ENCODE measurements around the gene ATG101. TPM values are rescaled to one million over a fixed set of nuclear protein-coding genes. Genes with fewer than 3 reads are reported as not detected.

Gene ATG101
- total and polyA plus RNA-seq, 4 donors = 22.1 to 64.3 (median 36.7) TPM

- H3K9ac ChIP-seq (ENCODE audit: insufficient read depth in 1 of 2, low read length in 2 of 2) = no peak overlapping the region
- DNase-seq = no peak
Measured at GRCh38 chr12:52054231-52054832, 15.4 kb upstream of the ATG101 start.

DNA sequence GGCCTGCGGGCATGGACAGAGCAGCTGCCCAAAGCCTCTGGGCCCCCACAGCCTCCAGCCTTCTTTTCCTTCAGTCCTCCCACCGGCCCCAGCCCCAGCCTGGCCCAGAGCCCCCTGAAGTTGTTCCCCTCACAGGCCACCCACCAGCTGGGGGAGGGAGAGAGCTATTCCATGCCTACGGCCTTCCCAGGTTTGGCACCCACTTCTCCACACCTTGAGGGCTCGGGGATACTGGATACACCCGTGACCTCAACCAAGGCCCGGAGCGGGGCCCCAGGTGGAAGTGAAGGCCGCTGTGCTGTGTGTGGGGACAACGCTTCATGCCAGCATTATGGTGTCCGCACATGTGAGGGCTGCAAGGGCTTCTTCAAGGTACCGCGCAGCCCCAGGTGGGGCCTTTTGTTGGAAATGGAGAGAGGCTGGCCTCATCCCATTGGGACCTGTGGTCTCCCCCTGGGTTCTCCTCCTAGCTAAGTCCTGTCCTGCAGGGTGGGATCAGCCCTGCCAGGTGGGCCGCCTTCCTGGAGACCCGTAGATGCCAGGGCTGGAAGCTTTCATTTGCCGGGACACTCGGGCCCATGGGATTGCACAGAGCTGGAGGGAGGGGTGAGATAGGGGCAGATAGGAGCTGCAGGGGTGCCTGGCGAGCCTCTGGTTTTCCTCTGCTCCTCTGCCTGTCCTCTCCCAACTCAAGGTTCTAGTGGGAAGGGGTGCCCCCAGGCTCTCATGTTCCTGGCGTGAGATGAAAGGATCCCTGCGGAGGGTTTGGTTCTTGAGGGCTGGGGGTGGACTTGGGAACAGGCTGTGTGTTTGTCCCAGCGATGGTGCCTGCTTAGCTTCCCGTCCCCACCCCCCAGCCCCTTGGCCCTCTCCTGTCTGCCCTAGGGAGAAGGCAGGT, 14.7 kb upstream of the ATG101 start:
- H3K36me3 ChIP-seq (ENCODE audit: control insufficient read depth in 4 of 4, insufficient read depth in 4 of 4, low read length in 4 of 4) = peaks cover 3 to 40% (median 11%) of the 10 kb centered on the region in 4 donors
- H3K4me1 ChIP-seq (ENCODE audit: control insufficient read depth in 5 of 5, insufficient read depth in 5 of 5, low read length in 5 of 5) = peaks cover 6 to 16% (median 10%) of the 10 kb centered on the region in 5 donors
- DNase-seq = peak in 2 of 3 donors; percentile 60 to 65
- H3K9me3 ChIP-seq (ENCODE audit: control insufficient read depth in 4 of 4, insufficient read depth in 3 of 4, low read length in 3 of 4) = peaks cover 0 to 2% (median 0%) of the 10 kb centered on the region in 4 donors
- H3K9ac ChIP-seq (ENCODE audit: insufficient read depth in 1 of 2, low read length in 2 of 2) = no peak overlapping the region
- no peak for ATAC-seq (ENCODE audit: insufficient read depth, low FRiP score)
- no peak overlapping the region for H3K4me3 ChIP-seq
- no peaks in the 10 kb centered on the region for H3K27me3 ChIP-seq (ENCODE audit: control insufficient read depth in 3 of 3, insufficient read depth in 3 of 3, low read length in 2 of 3)
- H3K27ac ChIP-seq (ENCODE audit: low read depth in 1 of 2, low read length in 1 of 2) = no peak overlapping the region
- TF ChIP-seq, protein P1, sequence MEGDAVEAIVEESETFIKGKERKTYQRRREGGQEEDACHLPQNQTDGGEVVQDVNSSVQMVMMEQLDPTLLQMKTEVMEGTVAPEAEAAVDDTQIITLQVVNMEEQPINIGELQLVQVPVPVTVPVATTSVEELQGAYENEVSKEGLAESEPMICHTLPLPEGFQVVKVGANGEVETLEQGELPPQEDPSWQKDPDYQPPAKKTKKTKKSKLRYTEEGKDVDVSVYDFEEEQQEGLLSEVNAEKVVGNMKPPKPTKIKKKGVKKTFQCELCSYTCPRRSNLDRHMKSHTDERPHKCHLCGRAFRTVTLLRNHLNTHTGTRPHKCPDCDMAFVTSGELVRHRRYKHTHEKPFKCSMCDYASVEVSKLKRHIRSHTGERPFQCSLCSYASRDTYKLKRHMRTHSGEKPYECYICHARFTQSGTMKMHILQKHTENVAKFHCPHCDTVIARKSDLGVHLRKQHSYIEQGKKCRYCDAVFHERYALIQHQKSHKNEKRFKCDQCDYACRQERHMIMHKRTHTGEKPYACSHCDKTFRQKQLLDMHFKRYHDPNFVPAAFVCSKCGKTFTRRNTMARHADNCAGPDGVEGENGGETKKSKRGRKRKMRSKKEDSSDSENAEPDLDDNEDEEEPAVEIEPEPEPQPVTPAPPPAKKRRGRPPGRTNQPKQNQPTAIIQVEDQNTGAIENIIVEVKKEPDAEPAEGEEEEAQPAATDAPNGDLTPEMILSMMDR (IDR thresholded peaks at IDR 0.05; ENCODE audit: control extremely low read depth, extremely low read depth) = no peak
- WGBS, 2 donors = 96 to 98% methylated on average over 21 of the region's 21 CpGs

More at GRCh38 chr12:52054231-52054832, 15.4 kb upstream of the ATG101 start:
- TF ChIP-seq, protein P1 (IDR thresholded peaks at IDR 0.05; ENCODE audit: control extremely low read depth, extremely low read depth) = no peak
- H3K27me3 ChIP-seq (ENCODE audit: control insufficient read depth in 3 of 3, insufficient read depth in 3 of 3, low read length in 2 of 3) = no peaks in the 10 kb centered on the region
- H3K4me1 ChIP-seq (ENCODE audit: control insufficient read depth in 5 of 5, insufficient read depth in 5 of 5, low read length in 5 of 5) = peaks cover 6 to 18% (median 16%) of the 10 kb centered on the region in 5 donors
- peaks cover 3 to 39% (median 10%) of the 10 kb centered on the region in 4 donors for H3K36me3 ChIP-seq (ENCODE audit: control insufficient read depth in 4 of 4, insufficient read depth in 4 of 4, low read length in 4 of 4)
- no peak for ATAC-seq (ENCODE audit: insufficient read depth, low FRiP score)
- peaks cover 0 to 2% (median 0%) of the 10 kb centered on the region in 4 donors for H3K9me3 ChIP-seq (ENCODE audit: control insufficient read depth in 4 of 4, insufficient read depth in 3 of 4, low read length in 3 of 4)
- no peak overlapping the region for H3K27ac ChIP-seq (ENCODE audit: low read depth in 1 of 2, low read length in 1 of 2)
- no peak overlapping the region for H3K4me3 ChIP-seq
- WGBS, 2 donors = 93 to 96% methylated on average over 21 of the region's 21 CpGs

GRCh38 chr12:52055731-52056711, 13.8 kb upstream of the ATG101 start:
- no peaks in the 10 kb centered on the region for H3K27me3 ChIP-seq (ENCODE audit: control insufficient read depth in 3 of 3, insufficient read depth in 3 of 3, low read length in 2 of 3)
- ATAC-seq (ENCODE audit: insufficient read depth, low FRiP score) (no peak), DNase-seq (peak in 2 of 3 donors; percentile 51 to 52)
- H3K36me3 ChIP-seq (ENCODE audit: control insufficient read depth in 4 of 4, insufficient read depth in 4 of 4, low read length in 4 of 4) = peaks cover 3 to 40% (median 11%) of the 10 kb centered on the region in 4 donors
- no peak overlapping the region for H3K9ac ChIP-seq (ENCODE audit: insufficient read depth in 1 of 2, low read length in 2 of 2)
- H3K27ac ChIP-seq (ENCODE audit: low read depth in 1 of 2, low read length in 1 of 2) = no peak overlapping the region
- peaks cover 0 to 11% (median 7%) of the 10 kb centered on the region in 5 donors for H3K4me1 ChIP-seq (ENCODE audit: control insufficient read depth in 5 of 5, insufficient read depth in 5 of 5, low read length in 5 of 5)
- WGBS, 2 donors = 87 to 92% methylated on average over 26 to 27 of the region's 27 CpGs
- TF ChIP-seq, protein P1 (IDR thresholded peaks at IDR 0.05; ENCODE audit: control extremely low read depth, extremely low read depth) = no peak
- H3K9me3 ChIP-seq (ENCODE audit: control insufficient read depth in 4 of 4, insufficient read depth in 3 of 4, low read length in 3 of 4) = peaks cover 0 to 2% (median 0%) of the 10 kb centered on the region in 4 donors
- no peak overlapping the region for H3K4me3 ChIP-seq
